Gastroesophageal sphincter (tissue), 4 donors: ENCODE results near the gene IL1RL1. TPM values are rescaled to one million over a fixed set of nuclear protein-coding genes. Genes with fewer than 3 reads are reported as not detected.
"Not testable (repeated sequence)": the region's sequence is repeated elsewhere in the genome, so short reads cannot be mapped to it uniquely, and the experiment has no call there.

Experiments
- ATAC-seq: fragments of 150-250 bp; one replicate; pipeline ENCODE4 v1.9.1; 2016; ENCODE audit warnings: mild to moderate bottlenecking, moderate library complexity
- H3K27ac ChIP-seq, 4 donors: fragments of 200-600 bp; sonication (generic) in 3 of 4; 1 replicate in 3 of 4; 2 replicates in 1 of 4; pipeline ENCODE4 v1.5.1; 2016 to 2019
- H3K27me3 ChIP-seq: fragments of 200-600 bp; sonication (generic); one replicate; pipeline ENCODE4 v1.5.1; 2019
- H3K36me3 ChIP-seq, 2 donors: fragments of 200-600 bp; sonication (generic); one replicate each; pipeline ENCODE4 v1.5.1; 2019; ENCODE audit warnings: control low read depth in 1 of 2
- H3K4me1 ChIP-seq, 3 donors: fragments of 200-600 bp; sonication (generic); 1 replicate in 2 of 3; 2 replicates in 1 of 3; pipeline ENCODE4 v1.5.1; 2016 to 2019; ENCODE audit warnings: control low read depth in 2 of 3
- H3K4me3 ChIP-seq, 2 donors: fragments of 200-600 bp; sonication (generic); one replicate each; pipeline ENCODE4 v1.5.1; 2019; ENCODE audit warnings: mild to moderate bottlenecking in 1 of 2, moderate library complexity in 1 of 2
- H3K9me3 ChIP-seq, 3 donors: fragments of 200-600 bp; sonication (generic); one replicate each; pipeline ENCODE4 v1.5.1; 2017 to 2019; ENCODE audit warnings: control low read depth in 2 of 3
- CTCF ChIP-seq, 4 experiments: fragments of 200-600 bp in 2 of 4; fragments of 450-650 bp in 2 of 4; sonication (generic) in 1 of 4; IDR thresholded peaks; one replicate each; pipeline ENCODE4 v1.5.1; 2017 to 2019; ENCODE audit warnings: antibody characterized with exemption in 4 of 4, mild to moderate bottlenecking in 2 of 4, moderate library complexity in 2 of 4
- EP300 ChIP-seq: sonication (generic); formaldehyde crosslinking; IDR thresholded peaks from one replicate; pipeline ENCODE4 v1.6.1; 2017; ENCODE audit warnings: antibody characterized with exemption, mild to moderate bottlenecking
- POLR2A ChIP-seq, 2 donors: fragments of 450-650 bp; IDR thresholded peaks; one replicate each; pipeline ENCODE4 v1.6.1; 2017; ENCODE audit warnings: antibody characterized with exemption in 2 of 2, mild to moderate bottlenecking in 2 of 2, moderate library complexity in 1 of 2
- POLR2AphosphoS5 ChIP-seq: sonication (generic); formaldehyde crosslinking; IDR thresholded peaks from one replicate; pipeline ENCODE4 v1.6.1; 2017; ENCODE audit warnings: antibody characterized with exemption
- WGBS, 2 donors: methylation state at CpG; one replicate each; pipeline ENCODE4 v1.1.5; 2018; ENCODE audit warnings: low coverage in 1 of 2; 5-methylcytosine and 5-hydroxymethylcytosine counted together
- total RNA-seq, 4 donors: library from RNA; depleted of rRNA; stranded (reverse); fragments of >200 nt; gene quantifications; one replicate each; pipeline ENCODE4 v1.1.0, GENCODE V29; 2016

The IL1RL1 gene
- total RNA-seq, 4 donors from 2014 or later, result 7.1 to 22.6 (median 8.1) TPM

GRCh38 chr2:102317715-102318114 is 6.4 kb downstream of the IL1RL1 start:
- Histone ChIP-seq H3K36me3 (no peaks in the 10 kb centered on the region), H3K27me3 (peaks cover 5% of the 10 kb centered on the region), H3K9me3 (no peaks in the 10 kb centered on the region), H3K4me3 (no peak overlapping the region), H3K27ac (no peak overlapping the region), H3K4me1 (no peaks in the 10 kb centered on the region)
- 10 to 38% methylated on average over 2 of the region's 2 CpGs for WGBS, 2 donors
- TF ChIP-seq POLR2AphosphoS5 (no peak), EP300 (no peak), CTCF (IDR thresholded peaks at IDR 0.05) (no peak), POLR2A (IDR thresholded peaks at IDR 0.05) (no peak)
- ATAC-seq, result no peak

GRCh38 chr2:102318437-102318836 is 7.1 kb downstream of the IL1RL1 start:
- H3K27me3 ChIP-seq, result peaks cover 5% of the 10 kb centered on the region
- no peaks in the 10 kb centered on the region for H3K9me3 ChIP-seq
- WGBS, 2 donors, result 71 to 75% methylated on average over 1 to 2 of the region's 2 CpGs
- H3K4me1 ChIP-seq, result no peaks in the 10 kb centered on the region
- no peak for TF ChIP-seq CTCF (IDR thresholded peaks at IDR 0.05)
- no peak for TF ChIP-seq POLR2A (IDR thresholded peaks at IDR 0.05)
- TF ChIP-seq POLR2AphosphoS5, result no peak
- TF ChIP-seq EP300, result no peak
- no peaks in the 10 kb centered on the region for H3K36me3 ChIP-seq
- no peak overlapping the region for H3K4me3 ChIP-seq
- ATAC-seq, result no peak
- no peak overlapping the region for H3K27ac ChIP-seq

- no peaks in the 10 kb centered on the region for H3K36me3 ChIP-seq
- no peak overlapping the region for H3K4me3 ChIP-seq
- TF ChIP-seq POLR2AphosphoS5, result no peak
- TF ChIP-seq EP300, result no peak
- TF ChIP-seq POLR2A (IDR thresholded peaks at IDR 0.05), result no peak
- TF ChIP-seq CTCF (IDR thresholded peaks at IDR 0.05), result no peak
- H3K4me1 ChIP-seq, result no peaks in the 10 kb centered on the region
- no peaks in the 10 kb centered on the region for H3K9me3 ChIP-seq
- ATAC-seq, result no peak
- WGBS, 2 donors, result 46 to 79% methylated on average over 3 to 6 of the region's 6 CpGs
- no peak overlapping the region for H3K27ac ChIP-seq
- peaks cover 5% of the 10 kb centered on the region for H3K27me3 ChIP-seq
Observed at GRCh38 chr2:102321941-102322719, 10.8 kb downstream of the IL1RL1 start.

GRCh38 chr2:102324914-102325313 is 13.6 kb downstream of the IL1RL1 start:
- not testable (repeated sequence) for H3K36me3 ChIP-seq
- 80 to 89% methylated on average over 1 to 3 of the region's 5 CpGs for WGBS, 2 donors

GRCh38 chr2:102331311-102331980 is 20.1 kb downstream of the IL1RL1 start:
- no peaks in the 10 kb centered on the region for H3K36me3 ChIP-seq
- H3K27ac ChIP-seq, result no peak overlapping the region
- no peaks in the 10 kb centered on the region for H3K27me3 ChIP-seq
- TF ChIP-seq POLR2A (IDR thresholded peaks at IDR 0.05) (no peak), EP300 (no peak), CTCF (IDR thresholded peaks at IDR 0.05) (no peak)
- H3K9me3 ChIP-seq, result peaks cover 0 to 3% (median 0%) of the 10 kb centered on the region in 3 donors
- ATAC-seq, result no peak
- 40 to 54% methylated on average over 4 to 5 of the region's 5 CpGs for WGBS, 2 donors
- no peak overlapping the region for H3K4me3 ChIP-seq
- peaks cover 0 to 1% (median 0%) of the 10 kb centered on the region in 3 donors for H3K4me1 ChIP-seq

More at GRCh38 chr2:102324914-102325313, 13.6 kb downstream of the IL1RL1 start:
- H3K4me3 ChIP-seq, H3K27me3 ChIP-seq, H3K27ac ChIP-seq, H3K9me3 ChIP-seq, ATAC-seq, H3K4me1 ChIP-seq: not testable (repeated sequence)
